ENCODE data around the gene FCRL2.

DNA sequence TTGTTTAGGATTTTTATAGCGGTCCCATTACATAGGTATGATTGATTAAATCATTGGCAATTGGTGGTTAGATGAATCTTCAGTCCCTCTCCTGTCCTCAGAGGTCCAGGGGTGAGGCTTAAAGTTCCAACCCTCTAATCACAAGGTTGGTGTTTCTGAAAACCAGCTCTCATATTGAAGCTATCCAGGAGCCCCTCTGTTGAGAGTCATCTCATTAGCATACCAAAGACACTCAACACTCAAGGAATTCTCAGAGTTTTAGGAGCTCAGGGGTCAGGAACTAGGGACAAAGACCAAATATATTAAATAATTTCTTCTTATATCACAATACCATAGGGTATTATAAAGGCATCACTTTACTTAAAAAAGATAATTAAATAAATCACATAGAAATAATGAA, 23.3 kb downstream of the FCRL2 start:
- TF ChIP-seq SIN3A (IDR thresholded peaks at IDR 0.05; ENCODE audit: borderline replicate concordance, insufficient read depth, low read length) (no peak), REST (IDR thresholded peaks at IDR 0.05; ENCODE audit: insufficient read depth in 1 of 2, low read depth in 2 of 2, low read length in 2 of 2) (no peak)
